BJ (cell line): ENCODE data around the gene HS3ST3B1. TPM values are rescaled to one million over a fixed set of nuclear protein-coding genes. Genes with fewer than 3 reads are reported as not detected.

Experiments used
- CTCF ChIA-PET: fragments of 350-600 bp; formaldehyde crosslinking; extraction: SDS; loops from one replicate; lab custom pipeline; 2021; ENCODE audit warnings: antibody characterized with exemption, inconsistent platforms; lab: Yijun Ruan, JAX
- POLR2A ChIA-PET: fragments of 300-600 bp; sonication (Branson Sonifier 250); formaldehyde crosslinking; extraction: SDS; loops from one replicate; lab custom pipeline; 2021; ENCODE audit warnings: antibody characterized with exemption; lab: Charles Lee
- DNase-seq: peaks from one replicate; pipeline ENCODE4 v3.0.0-alpha.2; 2011; ENCODE audit warnings: low read depth
- H3K27me3 ChIP-seq: 2 replicates; pipeline ENCODE4 v1.6.0; 2011; ENCODE audit warnings: low read length; ENCODE audit not compliant: control insufficient read depth, insufficient read depth
- H3K36me3 ChIP-seq: 2 replicates; pipeline ENCODE4 v1.5.1; 2011; ENCODE audit warnings: low read length; ENCODE audit not compliant: control insufficient read depth, insufficient read depth
- H3K4me3 ChIP-seq: 2 replicates; pipeline ENCODE4 v1.5.1; 2011; ENCODE audit warnings: low read depth, mild to moderate bottlenecking, control low read depth, low read length
- polyA plus RNA-seq: library from polyadenylated mRNA; depleted of rRNA; stranded (reverse); fragments of >200 nt; gene quantifications from 2 replicates; pipeline ENCODE4 v1.2.3, GENCODE V29; 2011
- TF ChIP-seq, protein P1 (sequence below): IDR thresholded peaks from 2 replicates; pipeline ENCODE4 v1.5.1; 2011; ENCODE audit warnings: low read depth, mild to moderate bottlenecking, control low read depth, inconsistent platforms, low read length, moderate library complexity; ENCODE audit not compliant: insufficient read depth

Gene HS3ST3B1
- polyA plus RNA-seq, 1 experiment, result 3.4 TPM

GRCh38 chr17:14361945-14362508, 61.1 kb downstream of the HS3ST3B1 start:
- no peaks in the 10 kb centered on the region for H3K36me3 ChIP-seq
- POLR2A ChIA-PET, result no interaction called here
- no peak for DNase-seq
- CTCF ChIA-PET, result interaction anchor here (1.1 to 1.3 kb wide), 3 partner anchors 10 to 16 kb away, joined by 3 to 4 read pairs (median 3); no protein-coding TSS in a partner anchor
- TF ChIP-seq, protein P1, sequence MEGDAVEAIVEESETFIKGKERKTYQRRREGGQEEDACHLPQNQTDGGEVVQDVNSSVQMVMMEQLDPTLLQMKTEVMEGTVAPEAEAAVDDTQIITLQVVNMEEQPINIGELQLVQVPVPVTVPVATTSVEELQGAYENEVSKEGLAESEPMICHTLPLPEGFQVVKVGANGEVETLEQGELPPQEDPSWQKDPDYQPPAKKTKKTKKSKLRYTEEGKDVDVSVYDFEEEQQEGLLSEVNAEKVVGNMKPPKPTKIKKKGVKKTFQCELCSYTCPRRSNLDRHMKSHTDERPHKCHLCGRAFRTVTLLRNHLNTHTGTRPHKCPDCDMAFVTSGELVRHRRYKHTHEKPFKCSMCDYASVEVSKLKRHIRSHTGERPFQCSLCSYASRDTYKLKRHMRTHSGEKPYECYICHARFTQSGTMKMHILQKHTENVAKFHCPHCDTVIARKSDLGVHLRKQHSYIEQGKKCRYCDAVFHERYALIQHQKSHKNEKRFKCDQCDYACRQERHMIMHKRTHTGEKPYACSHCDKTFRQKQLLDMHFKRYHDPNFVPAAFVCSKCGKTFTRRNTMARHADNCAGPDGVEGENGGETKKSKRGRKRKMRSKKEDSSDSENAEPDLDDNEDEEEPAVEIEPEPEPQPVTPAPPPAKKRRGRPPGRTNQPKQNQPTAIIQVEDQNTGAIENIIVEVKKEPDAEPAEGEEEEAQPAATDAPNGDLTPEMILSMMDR, result no peak
- no peaks in the 10 kb centered on the region for H3K27me3 ChIP-seq
- H3K4me3 ChIP-seq, result no peak overlapping the region

- DNase-seq, result no peak
- ChIA-PET CTCF (interaction anchor here (1.3 kb wide), 1 partner anchor 11 kb away, joined by 3 read pairs; no protein-coding TSS in a partner anchor), POLR2A (no interaction called here)
- Histone ChIP-seq H3K27me3 (no peaks in the 10 kb centered on the region), H3K36me3 (no peaks in the 10 kb centered on the region), H3K4me3 (no peak overlapping the region)
- TF ChIP-seq, protein P1, result no peak
Measured at GRCh38 chr17:14366199-14366598, 65.3 kb downstream of the HS3ST3B1 start.

DNA sequence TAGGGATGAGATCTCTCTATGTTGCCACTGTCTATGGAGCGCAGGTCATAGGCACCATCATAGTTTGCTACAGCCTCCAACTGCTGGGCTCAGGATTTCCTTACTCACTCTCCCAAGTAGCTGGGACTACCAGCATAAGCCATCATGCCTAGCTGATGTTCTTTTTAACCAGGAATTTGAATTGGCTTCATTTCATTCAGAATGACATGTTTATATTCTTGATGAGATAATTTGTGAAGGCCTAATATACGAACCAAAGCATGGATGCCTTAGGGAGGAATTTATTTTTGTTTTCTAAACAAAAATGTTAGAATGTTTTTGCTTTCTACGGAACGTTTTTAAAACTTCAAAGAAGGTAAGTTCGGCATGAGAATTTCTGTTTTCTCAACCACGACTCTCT, 71.6 kb downstream of the HS3ST3B1 start:
- CTCF ChIA-PET, result interaction anchor here (2.2 kb wide), 1 partner anchor 10 kb away, joined by 4 read pairs; no protein-coding TSS in a partner anchor
- DNase-seq, result no peak

GRCh38 chr17:14372905-14373613, 72.2 kb downstream of the HS3ST3B1 start:
- POLR2A ChIA-PET, result no interaction called here
- no peaks in the 10 kb centered on the region for H3K36me3 ChIP-seq
- TF ChIP-seq, protein P1, result no peak

More for the DNA sequence above, 71.6 kb downstream of the HS3ST3B1 start:
- Histone ChIP-seq H3K4me3 (no peak overlapping the region), H3K27me3 (no peaks in the 10 kb centered on the region), H3K36me3 (no peaks in the 10 kb centered on the region)
- POLR2A ChIA-PET, result no interaction called here
- TF ChIP-seq, protein P1, result no peak

GRCh38 chr17:14373614-14374259, 72.9 kb downstream of the HS3ST3B1 start:
- TF ChIP-seq, protein P1, result no peak
- H3K4me3 ChIP-seq, result no peak overlapping the region
- H3K36me3 ChIP-seq, result no peaks in the 10 kb centered on the region
- no peaks in the 10 kb centered on the region for H3K27me3 ChIP-seq
- ChIA-PET POLR2A (no interaction called here), CTCF (interaction anchor here (0.9 to 2.2 kb wide), 3 partner anchors 11 to 90 kb away, joined by 3 to 4 read pairs (median 4); no protein-coding TSS in a partner anchor)
- DNase-seq, result no peak

More at GRCh38 chr17:14372905-14373613, 72.2 kb downstream of the HS3ST3B1 start:
- CTCF ChIA-PET, result interaction anchor here (2.2 kb wide), 1 partner anchor 10 kb away, joined by 4 read pairs; no protein-coding TSS in a partner anchor
- H3K4me3 ChIP-seq, result no peak overlapping the region
- H3K27me3 ChIP-seq, result no peaks in the 10 kb centered on the region
- DNase-seq, result no peak
